ENCODE data around the gene RIC3. TPM values are rescaled to one million over a fixed set of nuclear protein-coding genes. Genes with fewer than 3 reads are reported as not detected.

RIC3 gene
- total RNA-seq, 1 donor from 2014 or later, result 17.7 TPM

- intact Hi-C loops (cut with DNase I), result no loop called here
- TF ChIP-seq POLR2A (IDR thresholded peaks at IDR 0.05) (no peak), POLR2AphosphoS5 (IDR thresholded peaks at IDR 0.05; ENCODE audit: insufficient read depth in 1 of 2, low read depth in 1 of 2) (no peak)
- TF ChIP-seq, protein P1, sequence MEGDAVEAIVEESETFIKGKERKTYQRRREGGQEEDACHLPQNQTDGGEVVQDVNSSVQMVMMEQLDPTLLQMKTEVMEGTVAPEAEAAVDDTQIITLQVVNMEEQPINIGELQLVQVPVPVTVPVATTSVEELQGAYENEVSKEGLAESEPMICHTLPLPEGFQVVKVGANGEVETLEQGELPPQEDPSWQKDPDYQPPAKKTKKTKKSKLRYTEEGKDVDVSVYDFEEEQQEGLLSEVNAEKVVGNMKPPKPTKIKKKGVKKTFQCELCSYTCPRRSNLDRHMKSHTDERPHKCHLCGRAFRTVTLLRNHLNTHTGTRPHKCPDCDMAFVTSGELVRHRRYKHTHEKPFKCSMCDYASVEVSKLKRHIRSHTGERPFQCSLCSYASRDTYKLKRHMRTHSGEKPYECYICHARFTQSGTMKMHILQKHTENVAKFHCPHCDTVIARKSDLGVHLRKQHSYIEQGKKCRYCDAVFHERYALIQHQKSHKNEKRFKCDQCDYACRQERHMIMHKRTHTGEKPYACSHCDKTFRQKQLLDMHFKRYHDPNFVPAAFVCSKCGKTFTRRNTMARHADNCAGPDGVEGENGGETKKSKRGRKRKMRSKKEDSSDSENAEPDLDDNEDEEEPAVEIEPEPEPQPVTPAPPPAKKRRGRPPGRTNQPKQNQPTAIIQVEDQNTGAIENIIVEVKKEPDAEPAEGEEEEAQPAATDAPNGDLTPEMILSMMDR (IDR thresholded peaks at IDR 0.05), result no peak
- DNase-seq (ENCODE audit: extremely low spot score in 2 of 2), result no peak
- H3K27me3 ChIP-seq, result no peaks in the 10 kb centered on the region
- no peaks in the 10 kb centered on the region for H3K9me3 ChIP-seq
- no peaks in the 10 kb centered on the region for H3K36me3 ChIP-seq
- no peak overlapping the region for H3K27ac ChIP-seq
- no peaks in the 10 kb centered on the region for H3K4me1 ChIP-seq
- no peak overlapping the region for H3K4me3 ChIP-seq
Measured at GRCh38 chr11:8149726-8150125, 19.1 kb downstream of the RIC3 start.

DNA sequence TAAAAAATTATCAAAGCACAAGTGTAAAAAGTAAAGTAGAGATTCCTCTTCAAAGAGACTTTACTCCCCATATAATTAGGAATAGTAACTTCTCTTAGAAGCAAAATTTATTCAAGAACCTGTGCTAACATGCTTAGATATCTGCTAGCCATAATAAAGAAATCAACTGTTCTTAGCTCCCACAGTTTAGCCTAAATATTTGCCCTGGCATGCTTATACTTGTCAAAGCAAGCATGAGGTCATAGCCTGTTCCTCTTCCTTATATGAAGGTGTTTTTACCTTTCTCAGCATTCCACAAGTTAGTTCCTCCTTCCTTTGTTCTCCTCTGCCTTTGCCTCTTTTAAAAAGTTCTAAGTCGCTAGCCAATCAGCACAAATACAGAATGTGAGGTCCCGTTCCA is 30.3 kb downstream of the RIC3 start:
- no peaks in the 10 kb centered on the region for H3K4me1 ChIP-seq
- TF ChIP-seq POLR2A (IDR thresholded peaks at IDR 0.05) (no peak), POLR2AphosphoS5 (IDR thresholded peaks at IDR 0.05; ENCODE audit: insufficient read depth in 1 of 2, low read depth in 1 of 2) (no peak)
- TF ChIP-seq, protein P1 (IDR thresholded peaks at IDR 0.05), result no peak
- no peaks in the 10 kb centered on the region for H3K36me3 ChIP-seq
- H3K27me3 ChIP-seq, result no peaks in the 10 kb centered on the region
- DNase-seq (ENCODE audit: extremely low spot score in 2 of 2), result no peak
- H3K27ac ChIP-seq, result no peak overlapping the region
- H3K4me3 ChIP-seq, result no peak overlapping the region
- H3K9me3 ChIP-seq, result no peaks in the 10 kb centered on the region
- intact Hi-C loops (cut with DNase I), result no loop called here

DNA sequence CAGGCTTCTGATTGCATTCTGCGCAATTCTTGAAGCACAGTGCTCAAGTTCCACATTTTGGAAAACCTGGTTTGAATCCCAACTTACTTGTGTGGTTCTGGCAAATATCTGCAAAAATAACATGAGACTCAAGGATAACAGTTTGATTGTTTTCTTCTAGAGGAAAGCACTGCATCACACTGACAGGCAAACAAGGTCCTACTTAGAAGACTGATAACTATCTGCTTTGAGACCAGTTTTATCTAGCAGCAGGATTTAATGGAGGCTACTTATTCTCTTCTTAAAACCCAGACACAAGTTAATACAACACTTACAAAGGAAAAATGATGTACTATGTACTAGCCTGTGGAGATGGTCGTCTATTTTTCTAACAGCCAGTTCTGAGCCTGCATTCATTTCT is 41.4 kb downstream of the RIC3 start:
- Histone ChIP-seq H3K4me3 (no peak overlapping the region), H3K27ac (no peak overlapping the region), H3K9me3 (no peaks in the 10 kb centered on the region), H3K36me3 (no peaks in the 10 kb centered on the region), H3K27me3 (no peaks in the 10 kb centered on the region), H3K4me1 (no peaks in the 10 kb centered on the region)
- intact Hi-C loops (cut with DNase I), result no loop called here
- DNase-seq (ENCODE audit: extremely low spot score in 2 of 2), result no peak
- TF ChIP-seq POLR2A (IDR thresholded peaks at IDR 0.05), result no peak
- TF ChIP-seq, protein P1 (IDR thresholded peaks at IDR 0.05), result no peak
- TF ChIP-seq POLR2AphosphoS5 (IDR thresholded peaks at IDR 0.05; ENCODE audit: insufficient read depth in 1 of 2, low read depth in 1 of 2), result no peak

DNA sequence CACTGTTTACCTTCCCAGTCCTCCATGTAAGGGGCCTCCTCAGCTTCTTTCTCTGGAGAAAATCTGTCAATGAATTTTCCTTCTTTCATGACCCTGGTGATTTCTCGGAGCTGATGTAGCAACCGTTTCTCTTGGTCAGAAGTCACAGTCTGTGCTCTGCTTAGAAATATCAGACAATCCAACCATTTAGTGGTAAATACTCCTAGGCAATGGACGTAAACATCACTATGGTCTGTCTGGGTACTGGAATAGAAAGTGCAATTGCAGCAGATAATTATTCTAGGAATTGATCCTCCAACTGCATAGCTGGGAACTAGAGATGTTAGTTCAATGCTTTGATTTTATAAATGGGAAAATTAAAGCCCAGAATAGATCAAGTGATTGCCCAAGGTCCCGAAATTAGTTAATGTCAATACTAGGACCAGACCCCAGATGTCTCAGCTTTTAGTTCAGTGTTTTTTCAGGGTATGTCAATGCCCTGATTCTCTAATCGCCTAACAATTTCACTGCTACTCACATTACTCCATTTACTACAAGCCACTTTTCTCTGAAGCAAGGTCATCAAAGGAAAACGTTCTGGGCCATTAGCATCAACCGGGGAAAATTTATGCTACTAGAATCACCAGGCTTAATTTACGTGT is 42.1 kb downstream of the RIC3 start:
- H3K4me3 ChIP-seq, result no peak overlapping the region
- no peaks in the 10 kb centered on the region for H3K36me3 ChIP-seq
- no peak overlapping the region for H3K27ac ChIP-seq
- intact Hi-C loops (cut with DNase I), result no loop called here
- no peaks in the 10 kb centered on the region for H3K27me3 ChIP-seq
- TF ChIP-seq, protein P1 (IDR thresholded peaks at IDR 0.05), result no peak
- TF ChIP-seq POLR2AphosphoS5 (IDR thresholded peaks at IDR 0.05; ENCODE audit: insufficient read depth in 1 of 2, low read depth in 1 of 2) (no peak), POLR2A (IDR thresholded peaks at IDR 0.05) (no peak)
- H3K4me1 ChIP-seq, result no peaks in the 10 kb centered on the region
- H3K9me3 ChIP-seq, result no peaks in the 10 kb centered on the region
- no peak for DNase-seq (ENCODE audit: extremely low spot score in 2 of 2)

DNA sequence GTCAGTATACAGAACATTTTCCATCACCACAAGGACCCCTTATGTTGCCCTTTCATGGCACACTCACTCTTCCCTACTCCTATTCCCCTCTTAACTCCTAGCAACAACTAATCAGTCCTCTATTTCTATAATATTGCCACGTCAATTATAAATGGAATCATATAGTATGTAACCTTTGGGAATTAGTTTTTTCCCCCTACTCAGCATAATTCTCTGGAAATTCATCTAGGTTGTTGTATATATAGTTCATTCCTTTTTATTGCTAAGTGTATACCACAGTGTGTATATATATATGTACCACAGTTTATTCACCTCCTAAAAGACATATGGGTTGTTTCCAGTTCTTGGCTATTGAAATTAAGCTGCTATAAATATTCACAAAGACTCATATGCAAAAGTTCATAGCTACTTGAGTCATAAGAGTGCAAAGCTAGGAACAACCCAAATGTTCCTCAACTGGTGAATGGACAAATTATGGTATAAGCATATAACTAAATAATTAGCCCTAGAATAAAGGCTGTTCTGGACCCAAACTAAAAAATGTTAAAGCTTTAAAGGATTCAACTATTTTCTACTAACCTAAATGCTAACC is 46.6 kb downstream of the RIC3 start:
- Histone ChIP-seq H3K4me3 (no peak overlapping the region), H3K9me3 (no peaks in the 10 kb centered on the region), H3K27me3 (no peaks in the 10 kb centered on the region), H3K36me3 (no peaks in the 10 kb centered on the region), H3K4me1 (no peaks in the 10 kb centered on the region), H3K27ac (no peak overlapping the region)
- no peak for DNase-seq (ENCODE audit: extremely low spot score in 2 of 2)
- intact Hi-C loops (cut with DNase I), result no loop called here
- TF ChIP-seq POLR2A (IDR thresholded peaks at IDR 0.05) (no peak), POLR2AphosphoS5 (IDR thresholded peaks at IDR 0.05; ENCODE audit: insufficient read depth in 1 of 2, low read depth in 1 of 2) (no peak)
- TF ChIP-seq, protein P1 (IDR thresholded peaks at IDR 0.05), result no peak
